ENCODE data around the gene LIPE. TPM values are rescaled to one million over a fixed set of nuclear protein-coding genes. Genes with fewer than 3 reads are reported as not detected.
A peak's percentile ranks its signal among the peaks of the same experiment; 100 is the strongest.
"Not testable (repeated sequence)": the region's sequence is repeated elsewhere in the genome, so short reads cannot be mapped to it uniquely, and the experiment has no call there.

Gene LIPE
- total and polyA plus RNA-seq, 4 donors, result 3.6 to 7.7 (median 4.5) TPM

DNA sequence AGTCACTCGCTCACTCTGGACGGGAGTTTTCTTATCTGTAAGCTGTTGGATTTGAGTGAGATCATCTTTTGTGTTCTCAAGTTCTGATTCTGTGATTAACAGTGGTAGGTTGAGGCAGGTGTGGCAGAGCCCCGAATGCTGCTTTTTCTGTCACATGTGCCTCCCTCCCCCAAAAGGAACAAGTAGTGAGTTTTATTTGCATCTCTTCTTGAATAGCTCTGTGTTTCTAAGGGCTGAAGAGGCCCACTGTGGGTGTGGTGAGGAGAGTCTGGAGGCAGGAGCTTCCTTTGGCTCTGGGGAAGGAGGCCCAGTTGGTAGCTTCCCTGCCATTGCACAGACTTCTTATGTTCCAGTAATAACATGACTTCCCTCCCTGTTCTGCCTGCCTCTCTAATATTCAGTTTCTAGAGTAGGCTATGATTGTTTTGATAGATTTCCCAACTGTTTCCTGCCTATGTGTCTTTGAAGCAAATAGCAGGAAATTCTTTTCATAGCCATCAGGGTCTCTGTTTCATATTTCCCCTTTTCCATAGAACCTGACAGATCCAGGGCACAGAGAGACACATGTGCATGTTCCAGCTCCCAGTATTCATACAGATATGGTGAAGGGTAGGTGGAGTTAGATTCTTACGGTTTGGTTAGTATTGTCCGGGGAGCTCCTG is 39.5 kb upstream of the LIPE start:
- Histone ChIP-seq H3K4me1 (ENCODE audit: control insufficient read depth in 5 of 5, insufficient read depth in 5 of 5, low read length in 5 of 5) (peaks cover 0 to 13% (median 0%) of the 10 kb centered on the region in 5 donors), H3K36me3 (ENCODE audit: control insufficient read depth in 4 of 4, insufficient read depth in 4 of 4, low read length in 4 of 4) (no peaks in the 10 kb centered on the region), H3K27ac (ENCODE audit: low read depth in 1 of 2, low read length in 1 of 2) (peak overlapping the region in 1 of 2 donors; percentile 43), H3K27me3 (ENCODE audit: control insufficient read depth in 3 of 3, insufficient read depth in 3 of 3, low read length in 2 of 3) (no peaks in the 10 kb centered on the region), H3K9me3 (ENCODE audit: control insufficient read depth in 4 of 4, insufficient read depth in 3 of 4, low read length in 3 of 4) (no peaks in the 10 kb centered on the region), H3K9ac (ENCODE audit: insufficient read depth in 1 of 2, low read length in 2 of 2) (no peak overlapping the region), H3K4me3 (no peak overlapping the region)
- 45 to 59% methylated on average over 5 of the region's 5 CpGs for WGBS, 2 donors
- ATAC-seq (ENCODE audit: insufficient read depth, low FRiP score), result no peak
- TF ChIP-seq CTCF (IDR thresholded peaks at IDR 0.05; ENCODE audit: control extremely low read depth, extremely low read depth), result no peak
- no peak for DNase-seq

DNA sequence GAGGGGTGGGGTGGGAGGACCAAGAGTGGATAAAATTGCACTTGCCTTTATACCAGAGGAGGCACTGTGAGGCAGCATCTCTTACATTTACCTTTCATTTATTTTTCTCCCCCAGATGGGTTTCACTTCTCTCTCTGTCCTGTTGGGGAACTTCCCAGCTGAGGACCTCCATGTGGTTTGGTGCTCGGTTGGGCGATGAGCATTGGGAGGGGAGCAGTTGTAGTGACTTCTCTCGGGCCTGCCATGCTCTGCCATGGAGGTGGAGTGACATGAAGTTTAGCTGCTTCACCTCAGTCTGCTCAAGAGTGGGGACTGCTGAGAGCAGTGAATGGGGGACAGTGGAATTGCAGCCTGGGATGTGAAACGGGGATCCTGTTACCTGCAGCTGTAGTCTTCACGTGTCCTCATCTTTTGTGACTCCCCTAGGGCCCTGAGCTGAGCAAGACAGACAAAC is 38.7 kb upstream of the LIPE start:
- Histone ChIP-seq H3K36me3 (ENCODE audit: control insufficient read depth in 4 of 4, insufficient read depth in 4 of 4, low read length in 4 of 4) (no peaks in the 10 kb centered on the region), H3K4me3 (no peak overlapping the region), H3K9me3 (ENCODE audit: control insufficient read depth in 4 of 4, insufficient read depth in 3 of 4, low read length in 3 of 4) (no peaks in the 10 kb centered on the region), H3K9ac (ENCODE audit: insufficient read depth in 1 of 2, low read length in 2 of 2) (no peak overlapping the region), H3K27ac (ENCODE audit: low read depth in 1 of 2, low read length in 1 of 2) (peak overlapping the region in 1 of 2 donors; percentile 43), H3K27me3 (ENCODE audit: control insufficient read depth in 3 of 3, insufficient read depth in 3 of 3, low read length in 2 of 3) (no peaks in the 10 kb centered on the region), H3K4me1 (ENCODE audit: control insufficient read depth in 5 of 5, insufficient read depth in 5 of 5, low read length in 5 of 5) (peaks cover 0 to 7% (median 0%) of the 10 kb centered on the region in 5 donors)
- no peak for DNase-seq
- 65 to 76% methylated on average over 5 of the region's 5 CpGs for WGBS, 2 donors
- no peak for ATAC-seq (ENCODE audit: insufficient read depth, low FRiP score)
- TF ChIP-seq CTCF (IDR thresholded peaks at IDR 0.05; ENCODE audit: control extremely low read depth, extremely low read depth), result no peak

DNA sequence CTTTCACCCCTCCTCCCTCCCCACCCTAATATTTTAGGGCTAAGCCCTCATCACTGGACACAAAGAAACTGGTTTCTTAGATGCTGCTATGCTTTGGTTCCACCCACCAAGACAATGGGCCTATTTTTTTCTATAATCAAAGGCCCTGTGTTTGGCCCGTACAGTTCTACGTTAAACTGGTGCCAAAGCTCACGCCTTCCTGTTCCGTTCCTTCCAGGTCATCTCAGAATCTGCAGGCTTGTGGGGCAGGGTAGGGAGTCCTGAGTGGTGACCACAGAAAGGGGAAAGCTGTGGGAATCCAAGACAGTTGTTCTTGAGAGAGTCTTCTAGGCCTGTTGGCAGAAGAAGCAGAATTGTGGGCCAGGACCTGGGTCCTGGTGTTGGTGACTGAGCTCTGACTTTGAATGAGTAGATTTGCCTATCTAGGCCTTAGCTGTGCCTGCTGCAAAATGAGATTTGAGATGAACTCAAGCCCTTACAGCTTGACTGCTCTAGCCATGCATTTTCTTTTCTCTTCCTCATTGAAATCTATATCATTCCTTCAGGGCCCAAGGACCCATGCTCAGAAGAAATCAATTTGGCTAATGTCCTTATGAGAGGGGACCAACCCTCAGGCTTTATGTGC is 34.6 kb upstream of the LIPE start:
- 67 to 75% methylated on average over 4 of the region's 4 CpGs for WGBS, 2 donors
- Histone ChIP-seq H3K4me1 (ENCODE audit: control insufficient read depth in 5 of 5, insufficient read depth in 5 of 5, low read length in 5 of 5) (peaks cover 0 to 7% (median 0%) of the 10 kb centered on the region in 5 donors), H3K9ac (ENCODE audit: insufficient read depth in 1 of 2, low read length in 2 of 2) (no peak overlapping the region), H3K4me3 (no peak overlapping the region), H3K36me3 (ENCODE audit: control insufficient read depth in 4 of 4, insufficient read depth in 4 of 4, low read length in 4 of 4) (no peaks in the 10 kb centered on the region), H3K9me3 (ENCODE audit: control insufficient read depth in 4 of 4, insufficient read depth in 3 of 4, low read length in 3 of 4) (no peaks in the 10 kb centered on the region), H3K27me3 (ENCODE audit: control insufficient read depth in 3 of 3, insufficient read depth in 3 of 3, low read length in 2 of 3) (no peaks in the 10 kb centered on the region), H3K27ac (ENCODE audit: low read depth in 1 of 2, low read length in 1 of 2) (no peak overlapping the region)
- ATAC-seq (ENCODE audit: insufficient read depth, low FRiP score), result no peak
- DNase-seq, result no peak
- no peak for TF ChIP-seq CTCF (IDR thresholded peaks at IDR 0.05; ENCODE audit: control extremely low read depth, extremely low read depth)

- DNase-seq; H3K9ac ChIP-seq (ENCODE audit: insufficient read depth in 1 of 2, low read length in 2 of 2); ATAC-seq (ENCODE audit: insufficient read depth, low FRiP score); H3K27ac ChIP-seq (ENCODE audit: low read depth in 1 of 2, low read length in 1 of 2); H3K36me3 ChIP-seq (ENCODE audit: control insufficient read depth in 4 of 4, insufficient read depth in 4 of 4, low read length in 4 of 4); H3K4me1 ChIP-seq (ENCODE audit: control insufficient read depth in 5 of 5, insufficient read depth in 5 of 5, low read length in 5 of 5); H3K27me3 ChIP-seq (ENCODE audit: control insufficient read depth in 3 of 3, insufficient read depth in 3 of 3, low read length in 2 of 3); H3K9me3 ChIP-seq (ENCODE audit: control insufficient read depth in 4 of 4, insufficient read depth in 3 of 4, low read length in 3 of 4); H3K4me3 ChIP-seq: not testable (repeated sequence)
- 90% methylated on average over 8 of the region's 8 CpGs for WGBS, 2 donors
These were observed 34.0 kb upstream of the LIPE start for GRCh38 chr19:42461231-42461630.
